Fibroblast of skin of left quadriceps (primary cell): ENCODE data around the gene PTPRK.
A peak's percentile ranks its signal among the peaks of the same experiment; 100 is the strongest.

Experiments
- DNase-seq, 2 experiments: peaks; one replicate each; pipeline ENCODE4 v3.0.0-alpha.2; 2013; ENCODE audit warnings: low read depth in 2 of 2

PTPRK gene

GRCh38 chr6:128139519-128139918 lies 380.9 kb downstream of the PTPRK start:
- no peak for DNase-seq

GRCh38 chr6:128138694-128139093 lies 381.7 kb downstream of the PTPRK start:
- no peak for DNase-seq

- no peak for DNase-seq
These were observed 385.1 kb downstream of the PTPRK start for GRCh38 chr6:128135325-128135724.

- DNase-seq, result no peak
These were observed 388.8 kb downstream of the PTPRK start for GRCh38 chr6:128131566-128131965.

GRCh38 chr6:128131036-128131435 lies 389.4 kb downstream of the PTPRK start:
- no peak for DNase-seq

GRCh38 chr6:128129679-128130078 lies 390.7 kb downstream of the PTPRK start:
- no peak for DNase-seq

GRCh38 chr6:128127650-128128049 lies 392.7 kb downstream of the PTPRK start:
- DNase-seq, result no peak

GRCh38 chr6:128124713-128125112 lies 395.7 kb downstream of the PTPRK start:
- DNase-seq, result no peak

GRCh38 chr6:128121610-128122009 lies 398.8 kb downstream of the PTPRK start:
- no peak for DNase-seq

GRCh38 chr6:128121190-128121589 lies 399.2 kb downstream of the PTPRK start:
- DNase-seq, result no peak

GRCh38 chr6:128118401-128118800 lies 402.0 kb downstream of the PTPRK start:
- peak; percentile 79 to 80 for DNase-seq

- DNase-seq, result no peak
These were observed 402.5 kb downstream of the PTPRK start for GRCh38 chr6:128117916-128118315.

- no peak for DNase-seq
These were observed 406.2 kb downstream of the PTPRK start for GRCh38 chr6:128114164-128114563.

- no peak for DNase-seq
These were observed 407.9 kb downstream of the PTPRK start for GRCh38 chr6:128112494-128112893.

GRCh38 chr6:128111096-128111495 lies 409.3 kb downstream of the PTPRK start:
- DNase-seq, result no peak

- DNase-seq, result no peak
These were observed 412.7 kb downstream of the PTPRK start for GRCh38 chr6:128107682-128108081.

- DNase-seq, result no peak
These were observed 420.7 kb downstream of the PTPRK start for GRCh38 chr6:128099571-128100197.

- no peak for DNase-seq
These were observed 422.3 kb downstream of the PTPRK start for GRCh38 chr6:128098000-128098581.

GRCh38 chr6:128097009-128097408 lies 423.4 kb downstream of the PTPRK start:
- DNase-seq, result no peak

GRCh38 chr6:128095362-128095761 lies 425.0 kb downstream of the PTPRK start:
- DNase-seq, result no peak

GRCh38 chr6:128079021-128079420 lies 441.4 kb downstream of the PTPRK start:
- DNase-seq, result peak in 1 of 2 experiments; percentile 8

- no peak for DNase-seq
These were observed 442.1 kb downstream of the PTPRK start for GRCh38 chr6:128078276-128078675.

- DNase-seq, result no peak
These were observed 443.6 kb downstream of the PTPRK start for GRCh38 chr6:128076843-128077242.

GRCh38 chr6:128074567-128074966 lies 445.8 kb downstream of the PTPRK start:
- no peak for DNase-seq
